ENCODE data around the gene LAMC3. TPM values are rescaled to one million over a fixed set of nuclear protein-coding genes. Genes with fewer than 3 reads are reported as not detected.

Gene LAMC3
- total RNA-seq, 1 donor from 2014 or later, result 0.29 TPM

GRCh38 chr9:131120620-131121228, 111.8 kb downstream of the LAMC3 start:
- DNase-seq (ENCODE audit: low read depth), result no peak
- no peak for TF ChIP-seq CTCF (conservative IDR thresholded peaks at IDR 0.05; ENCODE audit: low read depth, low read length)
- H3K4me3 ChIP-seq (ENCODE audit: low read depth, low read length), result no peak overlapping the region

GRCh38 chr9:131121346-131121745, 112.4 kb downstream of the LAMC3 start:
- DNase-seq (ENCODE audit: low read depth), result no peak
- no peak for TF ChIP-seq CTCF (conservative IDR thresholded peaks at IDR 0.05; ENCODE audit: low read depth, low read length)
- H3K4me3 ChIP-seq (ENCODE audit: low read depth, low read length), result no peak overlapping the region

- peak overlapping the region; percentile 12 for H3K4me3 ChIP-seq (ENCODE audit: low read depth, low read length)
- TF ChIP-seq CTCF (conservative IDR thresholded peaks at IDR 0.05; ENCODE audit: low read depth, low read length), result no peak
- peak; percentile 79 for DNase-seq (ENCODE audit: low read depth)
Measured at GRCh38 chr9:131122158-131122557, 113.2 kb downstream of the LAMC3 start.

- no peak for DNase-seq (ENCODE audit: low read depth)
- no peak for TF ChIP-seq CTCF (conservative IDR thresholded peaks at IDR 0.05; ENCODE audit: low read depth, low read length)
- H3K4me3 ChIP-seq (ENCODE audit: low read depth, low read length), result peak overlapping the region; percentile 89
Measured at GRCh38 chr9:131125038-131125287, 116.0 kb downstream of the LAMC3 start.

- DNase-seq (ENCODE audit: low read depth), result peak; percentile 64
- peak within 1 kb of the TSS; percentile 89 for H3K4me3 ChIP-seq (ENCODE audit: low read depth, low read length)
- no peak for TF ChIP-seq CTCF (conservative IDR thresholded peaks at IDR 0.05; ENCODE audit: low read depth, low read length)
Measured at GRCh38 chr9:131125288-131126058, 116.5 kb downstream of the LAMC3 start, which contains the start of gene NUP214. NUP214 (plus strand) TSS chr9:131125586; CDS start chr9:131125705, 119 bp downstream.

GRCh38 chr9:131126059-131126426, 117.1 kb downstream of the LAMC3 start:
- no peak for TF ChIP-seq CTCF (conservative IDR thresholded peaks at IDR 0.05; ENCODE audit: low read depth, low read length)
- DNase-seq (ENCODE audit: low read depth), result no peak
- peak overlapping the region; percentile 89 for H3K4me3 ChIP-seq (ENCODE audit: low read depth, low read length)

GRCh38 chr9:131129183-131129582, 120.2 kb downstream of the LAMC3 start:
- no peak overlapping the region for H3K4me3 ChIP-seq (ENCODE audit: low read depth, low read length)
- no peak for TF ChIP-seq CTCF (conservative IDR thresholded peaks at IDR 0.05; ENCODE audit: low read depth, low read length)
- DNase-seq (ENCODE audit: low read depth), result no peak

All from epithelial cell of proximal tubule (primary cell).